ENCODE measurements around the gene GSK3B. TPM values are rescaled to one million over a fixed set of nuclear protein-coding genes. Genes with fewer than 3 reads are reported as not detected.

Gene GSK3B
- total RNA-seq, 1 experiment from 2014 or later: 56.5 TPM

- H3K9me3 ChIP-seq (ENCODE audit: control insufficient read depth, low read depth, low read length): no peaks in the 10 kb centered on the region
- H2AFZ ChIP-seq (ENCODE audit: low read length): no peak overlapping the region
- Mint-ChIP-seq H3K27me3 (ENCODE audit: low read depth) (no peaks in the 10 kb centered on the region), H3K36me3 (ENCODE audit: insufficient read depth in 1 of 3, low read depth in 3 of 3) (peaks cover 13 to 32% (median 23%) of the 10 kb centered on the region in 3 experiments), H3K9me3 (no peaks in the 10 kb centered on the region), H3K4me3 (no peak overlapping the region), H3K27ac (no peak overlapping the region), H3K4me1 (peaks cover 0 to 13% of the 10 kb centered on the region in 2 experiments; a peak in 2 of 4 replicates)
- no peaks in the 10 kb centered on the region for H3K4me1 ChIP-seq (ENCODE audit: insufficient read depth, low read length)
- no peak overlapping the region for H2BK12ac ChIP-seq (ENCODE audit: insufficient read length, low read depth, low read length)
- H4K5ac ChIP-seq (ENCODE audit: insufficient read length, low read depth, low read length): no peak overlapping the region
- H3K23me2 ChIP-seq (ENCODE audit: insufficient read length, low read depth, low read length, poor library complexity, severe bottlenecking): peaks cover 4% of the 10 kb centered on the region
- no peak overlapping the region for H3K9ac ChIP-seq (ENCODE audit: extremely low read depth, insufficient read length, low read length)
- H2AK5ac ChIP-seq (ENCODE audit: insufficient read length, low read length): no peak overlapping the region
- no peak overlapping the region for H3K18ac ChIP-seq (ENCODE audit: insufficient read length, low read depth, low read length)
- H3K4ac ChIP-seq (ENCODE audit: low read depth, low read length): no peak overlapping the region
- no peak overlapping the region for H2BK120ac ChIP-seq (ENCODE audit: low read depth, low read length, poor library complexity, severe bottlenecking)
- no CpG with 5 or more reads among the region's 1 CpG for WGBS (ENCODE audit: extremely low coverage, insufficient read length, low lambda C conversion rate)
- no peak overlapping the region for H3K4me2 ChIP-seq (ENCODE audit: insufficient read depth, insufficient read length, low read length)
- peaks cover 6% of the 10 kb centered on the region; the same call in 1 of the 2 replicates for H3K79me2 ChIP-seq (ENCODE audit: insufficient read depth, low read length)
- no peak overlapping the region for H2BK15ac ChIP-seq (ENCODE audit: low read depth, low read length)
- no peak overlapping the region for H3K27ac ChIP-seq (ENCODE audit: insufficient read length, low read depth, low read length)
- H3K27me3 ChIP-seq (ENCODE audit: insufficient read depth, low read length): no peaks in the 10 kb centered on the region
- H4K8ac ChIP-seq (replicated peaks; ENCODE audit: insufficient read length, low read depth, low read length): no peak overlapping the region
- no peak overlapping the region for H2BK5ac ChIP-seq (ENCODE audit: insufficient read length, low read length)
- TF ChIP-seq CTCF (conservative IDR thresholded peaks at IDR 0.05): no peak
- H3K79me1 ChIP-seq (ENCODE audit: insufficient read depth, low read depth, low read length, poor library complexity, severe bottlenecking): no peaks in the 10 kb centered on the region
- H3K14ac ChIP-seq (ENCODE audit: insufficient read depth, low read length): no peak overlapping the region
- no peak overlapping the region for H2BK20ac ChIP-seq (ENCODE audit: low read depth, low read length, poor library complexity, severe bottlenecking)
- H3T11ph ChIP-seq (ENCODE audit: low read length): no peak overlapping the region
- DNase-seq: no peak
- H4K20me1 ChIP-seq (ENCODE audit: control insufficient read depth, insufficient read depth, insufficient read length): no peaks in the 10 kb centered on the region
- H4K91ac ChIP-seq (ENCODE audit: insufficient read length, low read depth, low read length): no peak overlapping the region
- H3K56ac ChIP-seq (ENCODE audit: insufficient read length, low read depth, low read length): no peak overlapping the region
- no peak overlapping the region for H3K23ac ChIP-seq (ENCODE audit: insufficient read length, low read depth, low read length)
Observed at GRCh38 chr3:120100711-120101110, 6.5 kb upstream of the GSK3B start.
